ENCODE measurements around the gene C9orf85.

The C9orf85 gene

DNA sequence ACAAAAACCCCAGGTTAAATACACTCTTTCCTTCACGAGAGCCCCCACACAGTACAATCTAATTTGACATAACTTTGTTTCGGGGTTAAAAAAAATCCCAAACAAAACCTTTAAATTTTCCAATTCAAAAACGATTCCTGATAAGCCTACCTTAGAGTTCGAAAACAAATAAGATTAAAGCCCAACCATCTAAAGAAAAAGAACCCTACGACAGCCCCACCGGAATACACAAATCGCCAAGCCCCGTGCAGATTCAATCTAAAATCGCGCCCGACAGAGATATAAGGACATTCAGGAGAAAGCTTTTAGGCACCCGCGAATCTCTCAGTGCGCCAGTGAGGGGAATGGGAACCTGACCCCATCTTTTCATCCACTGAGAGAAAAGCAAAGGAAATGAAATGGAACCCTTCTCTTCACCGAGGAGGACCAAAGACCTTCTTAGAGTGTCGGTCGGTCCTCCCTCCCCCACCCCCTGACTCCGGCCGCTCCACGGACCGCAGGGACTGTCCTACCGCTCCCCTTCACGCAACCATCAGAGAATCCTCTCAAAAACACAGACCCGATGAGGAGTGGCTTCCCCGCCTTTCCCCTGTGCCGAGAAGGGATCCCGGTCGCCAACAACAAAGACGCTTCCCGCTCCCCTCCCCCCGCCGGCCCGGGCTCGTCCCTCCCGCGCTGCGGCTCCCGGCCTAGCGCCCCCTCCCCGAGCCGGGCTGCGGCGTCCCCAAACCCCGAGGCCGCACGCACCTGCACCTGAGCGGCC is 1.4 kb upstream of the C9orf85 start:
- Histone ChIP-seq H3K9ac (ENCODE audit: low read length) (peak overlapping the region; percentile 90), H3K36me3 (replicated peaks; ENCODE audit: insufficient read depth, low read length) (0 out of 2 replicates have a peak, but pooled peaks cover 3% of the 10 kb centered on the region), H2AFZ (ENCODE audit: low read length) (peak overlapping the region; percentile 55), H3K4me2 (ENCODE audit: low read depth, low read length) (peak overlapping the region; percentile 73), H3K9me2 (replicated peaks; ENCODE audit: insufficient read depth, low read length) (no peaks in the 10 kb centered on the region), H3K79me2 (ENCODE audit: low read length) (peaks cover 94% of the 10 kb centered on the region), H4K20me1 (ENCODE audit: insufficient read depth, low read length) (peaks cover 8% of the 10 kb centered on the region; the same call in 1 of the 2 replicates), H3K9me3 (replicated peaks; ENCODE audit: insufficient read depth, low read length) (no peaks in the 10 kb centered on the region), H3K27ac (ENCODE audit: low read length) (peak overlapping the region; percentile 82), H3K4me3 (ENCODE audit: low read length) (peak overlapping the region; percentile 87), H3F3A (ENCODE audit: insufficient read depth, low read length) (peaks cover 11% of the 10 kb centered on the region), H3K27me3 (replicated peaks; ENCODE audit: insufficient read depth, low read length) (no peaks in the 10 kb centered on the region), H3K4me1 (ENCODE audit: low read length) (peaks cover 8% of the 10 kb centered on the region)
- DNase-seq = peak; percentile 45
- TF ChIP-seq EZH2 (optimal IDR thresholded peaks at IDR 0.05; ENCODE audit: low read depth, low read length) = no peak
- peak; percentile 10; the same call in 1 of the 2 replicates for TF ChIP-seq CTCF (IDR thresholded peaks at IDR 0.05; ENCODE audit: low read length)

- no peak for TF ChIP-seq EZH2phosphoT487 (IDR thresholded peaks at IDR 0.05; ENCODE audit: low read length)
- no peak for TF ChIP-seq CTCF (IDR thresholded peaks at IDR 0.05; ENCODE audit: low read length)
- peaks cover 8% of the 10 kb centered on the region; the same call in 1 of the 2 replicates for H4K20me1 ChIP-seq (ENCODE audit: insufficient read depth, low read length)
Observed at GRCh38 chr9:71910650-71911060, 784 bp upstream of the C9orf85 start.

DNA sequence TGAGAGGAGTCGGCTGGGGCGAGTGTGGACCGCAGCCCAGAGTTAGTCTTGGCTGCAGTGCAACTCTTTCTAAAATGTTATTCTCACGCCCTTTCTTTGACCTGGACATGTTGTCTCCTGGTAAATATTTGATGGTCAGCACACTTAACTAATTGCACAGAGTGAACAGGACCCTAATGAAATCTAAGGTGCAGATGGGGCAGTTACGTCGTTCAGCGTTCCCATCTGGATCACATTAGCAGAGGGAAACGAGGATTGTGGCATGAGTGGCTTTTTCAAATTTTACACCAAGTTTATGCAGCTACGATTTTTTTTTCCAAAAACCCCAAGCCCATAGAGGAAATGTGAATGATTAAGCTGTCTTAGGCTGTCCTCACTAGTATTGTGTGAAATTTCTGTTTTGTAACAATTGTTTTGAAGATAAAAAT is 483 bp downstream of the C9orf85 start:
- Histone ChIP-seq H3K9ac (ENCODE audit: low read length) (peak overlapping the region; percentile 75), H3K27me3 (replicated peaks; ENCODE audit: insufficient read depth, low read length) (no peaks in the 10 kb centered on the region), H3K9me3 (replicated peaks; ENCODE audit: insufficient read depth, low read length) (no peaks in the 10 kb centered on the region), H3F3A (ENCODE audit: insufficient read depth, low read length) (peaks cover 11% of the 10 kb centered on the region), H3K27ac (ENCODE audit: low read length) (peak overlapping the region; percentile 82), H3K79me2 (ENCODE audit: low read length) (peaks cover 94% of the 10 kb centered on the region), H2AFZ (ENCODE audit: low read length) (peak overlapping the region; percentile 76), H3K4me3 (ENCODE audit: low read length) (peak overlapping the region; percentile 85), H3K36me3 (replicated peaks; ENCODE audit: insufficient read depth, low read length) (no peaks in the 10 kb centered on the region), H3K9me2 (replicated peaks; ENCODE audit: insufficient read depth, low read length) (no peaks in the 10 kb centered on the region), H4K20me1 (ENCODE audit: insufficient read depth, low read length) (0 out of 2 replicates have a peak, but pooled peaks cover 7% of the 10 kb centered on the region), H3K4me2 (ENCODE audit: low read depth, low read length) (peak overlapping the region; percentile 92), H3K4me1 (ENCODE audit: low read length) (peaks cover 18% of the 10 kb centered on the region)
- no peak for TF ChIP-seq EZH2phosphoT487 (IDR thresholded peaks at IDR 0.05; ENCODE audit: low read length)
- TF ChIP-seq EZH2 (optimal IDR thresholded peaks at IDR 0.05; ENCODE audit: low read depth, low read length) = no peak
- no peak for TF ChIP-seq CTCF (IDR thresholded peaks at IDR 0.05; ENCODE audit: low read length)
- DNase-seq = no peak

More at GRCh38 chr9:71910650-71911060, 784 bp upstream of the C9orf85 start:
- peak overlapping the region; percentile 73; the same call in 1 of the 2 replicates for H3K4me2 ChIP-seq (ENCODE audit: low read depth, low read length)
- peak overlapping the region; percentile 82 for H3K27ac ChIP-seq (ENCODE audit: low read length)
- no peaks in the 10 kb centered on the region for H3K27me3 ChIP-seq (replicated peaks; ENCODE audit: insufficient read depth, low read length)
- peaks cover 12% of the 10 kb centered on the region for H3K4me1 ChIP-seq (ENCODE audit: low read length)
- no peaks in the 10 kb centered on the region for H3K9me3 ChIP-seq (replicated peaks; ENCODE audit: insufficient read depth, low read length)
- peaks cover 94% of the 10 kb centered on the region for H3K79me2 ChIP-seq (ENCODE audit: low read length)
- H2AFZ ChIP-seq (ENCODE audit: low read length) = peak overlapping the region; percentile 55
- H3K36me3 ChIP-seq (replicated peaks; ENCODE audit: insufficient read depth, low read length) = 0 out of 2 replicates have a peak, but pooled peaks cover 3% of the 10 kb centered on the region
- H3K9me2 ChIP-seq (replicated peaks; ENCODE audit: insufficient read depth, low read length) = no peaks in the 10 kb centered on the region
- H3K9ac ChIP-seq (ENCODE audit: low read length) = peak overlapping the region; percentile 90
- H3F3A ChIP-seq (ENCODE audit: insufficient read depth, low read length) = peaks cover 11% of the 10 kb centered on the region
- DNase-seq = no peak
- H3K4me3 ChIP-seq (ENCODE audit: low read length) = peak overlapping the region; percentile 87

Measured in MM.1S (cell line).